Measurements from ENCODE around the gene AP4B1.

The AP4B1 gene

GRCh38 chr1:113846391-113847035 is 58.1 kb downstream of the AP4B1 start:
- Histone ChIP-seq H3K27ac (ENCODE audit: low read length) (no peak overlapping the region), H3K36me3 (ENCODE audit: insufficient read depth, low read length) (peaks cover 20% of the 10 kb centered on the region), H3K27me3 (ENCODE audit: insufficient read depth, low read length, poor library complexity) (no peaks in the 10 kb centered on the region), H2AFZ (ENCODE audit: low read depth, low read length) (no peak overlapping the region), H3K4me2 (ENCODE audit: insufficient read depth, low read length) (no peak overlapping the region), H3K4me3 (ENCODE audit: low read depth in 1 of 2, low read length in 2 of 2) (no peak overlapping the region), H4K20me1 (ENCODE audit: insufficient read depth, low read length) (no peaks in the 10 kb centered on the region), H3K4me1 (ENCODE audit: insufficient read depth, low read length) (peaks cover 5% of the 10 kb centered on the region; the same call in 1 of the 2 replicates), H3K79me2 (ENCODE audit: insufficient read depth, low read length) (no peaks in the 10 kb centered on the region), H3K9me3 (ENCODE audit: insufficient read depth, low read length, severe bottlenecking) (no peaks in the 10 kb centered on the region), H3K9ac (ENCODE audit: low read depth, low read length) (no peak overlapping the region)
- TF ChIP-seq EZH2 (IDR thresholded peaks at IDR 0.05; ENCODE audit: borderline replicate concordance, low read depth, low read length, severe bottlenecking), result no peak
- TF ChIP-seq, protein P1, sequence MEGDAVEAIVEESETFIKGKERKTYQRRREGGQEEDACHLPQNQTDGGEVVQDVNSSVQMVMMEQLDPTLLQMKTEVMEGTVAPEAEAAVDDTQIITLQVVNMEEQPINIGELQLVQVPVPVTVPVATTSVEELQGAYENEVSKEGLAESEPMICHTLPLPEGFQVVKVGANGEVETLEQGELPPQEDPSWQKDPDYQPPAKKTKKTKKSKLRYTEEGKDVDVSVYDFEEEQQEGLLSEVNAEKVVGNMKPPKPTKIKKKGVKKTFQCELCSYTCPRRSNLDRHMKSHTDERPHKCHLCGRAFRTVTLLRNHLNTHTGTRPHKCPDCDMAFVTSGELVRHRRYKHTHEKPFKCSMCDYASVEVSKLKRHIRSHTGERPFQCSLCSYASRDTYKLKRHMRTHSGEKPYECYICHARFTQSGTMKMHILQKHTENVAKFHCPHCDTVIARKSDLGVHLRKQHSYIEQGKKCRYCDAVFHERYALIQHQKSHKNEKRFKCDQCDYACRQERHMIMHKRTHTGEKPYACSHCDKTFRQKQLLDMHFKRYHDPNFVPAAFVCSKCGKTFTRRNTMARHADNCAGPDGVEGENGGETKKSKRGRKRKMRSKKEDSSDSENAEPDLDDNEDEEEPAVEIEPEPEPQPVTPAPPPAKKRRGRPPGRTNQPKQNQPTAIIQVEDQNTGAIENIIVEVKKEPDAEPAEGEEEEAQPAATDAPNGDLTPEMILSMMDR (IDR thresholded peaks at IDR 0.05; ENCODE audit: borderline replicate concordance, extremely low read depth, low read length, poor library complexity, severe bottlenecking), result no peak
- no peak for ATAC-seq (ENCODE audit: insufficient read depth, low read depth)
- DNase-seq, result no peak

All from DND-41 (cell line).